ENCODE measurements around the gene ASB10. TPM values are rescaled to one million over a fixed set of nuclear protein-coding genes. Genes with fewer than 3 reads are reported as not detected.

The ASB10 gene
- total and polyA plus RNA-seq, 2 of the 8 experiments (the other 6 are each of a cell fraction or from before 2014, with no cell fraction given), result not detected

- TF ChIP-seq GTF2F1 (IDR thresholded peaks at IDR 0.05; ENCODE audit: borderline replicate concordance, low read depth, low read length) (no peak), HDAC6 (IDR thresholded peaks at IDR 0.05; ENCODE audit: low read depth, low read length) (no peak), E2F6 (IDR thresholded peaks at IDR 0.05) (no peak), SAP30 (IDR thresholded peaks at IDR 0.05; ENCODE audit: insufficient read depth, insufficient replicate concordance, low read length) (peak; percentile 43), TCF12 (IDR thresholded peaks at IDR 0.05; ENCODE audit: low read depth, low read length) (no peak), JUN (IDR thresholded peaks at IDR 0.05; ENCODE audit: low read depth, low read length) (no peak), SIN3A (conservative IDR thresholded peaks at IDR 0.05 in 1 of 2, IDR thresholded peaks at IDR 0.05 in 1 of 2; ENCODE audit: low read depth in 1 of 2, low read length in 2 of 2) (peak in 1 of 2 experiments; percentile 70; a peak in 2 of 4 replicates), ASH2L (IDR thresholded peaks at IDR 0.05; ENCODE audit: low read length) (peak; percentile 79), RXRA (IDR thresholded peaks at IDR 0.05; ENCODE audit: insufficient read depth, low read depth, low read length) (no peak), CTBP2 (IDR thresholded peaks at IDR 0.05; ENCODE audit: borderline replicate concordance, insufficient read depth, insufficient read length, low read length) (peak; percentile 58), CEBPB (IDR thresholded peaks at IDR 0.05; ENCODE audit: low read depth, low read length) (peak; percentile 99), PHF8 (conservative IDR thresholded peaks at IDR 0.05; ENCODE audit: low read depth, low read length) (peak; percentile 71), TBP (IDR thresholded peaks at IDR 0.05; ENCODE audit: low read depth, low read length) (0 out of 2 replicates have a peak, but pooled peaks have one; percentile 41), TAF1 (IDR thresholded peaks at IDR 0.05; ENCODE audit: low read depth, low read length) (peak; percentile 61), SP1 (IDR thresholded peaks at IDR 0.05; ENCODE audit: low read depth, low read length) (peak; percentile 79), RBBP5 (IDR thresholded peaks at IDR 0.05; ENCODE audit: borderline replicate concordance, low read depth, low read length) (0 out of 2 replicates have a peak, but pooled peaks have one; percentile 67), TAF7 (optimal IDR thresholded peaks at IDR 0.05; ENCODE audit: borderline replicate concordance, low read depth, low read length) (no peak), BCL11A (IDR thresholded peaks at IDR 0.05; ENCODE audit: low read depth in 2 of 2, low read length in 2 of 2) (no peak), KDM1A (IDR thresholded peaks at IDR 0.05; ENCODE audit: borderline replicate concordance, low read length) (no peak), EZH2 (IDR thresholded peaks at IDR 0.05; ENCODE audit: low read depth, low read length, severe bottlenecking) (no peak), POU5F1 (IDR thresholded peaks at IDR 0.05; ENCODE audit: low read depth, low read length) (no peak), MAX (IDR thresholded peaks at IDR 0.05) (peak; percentile 64; the same call in 1 of the 2 replicates), POLR2A (IDR thresholded peaks at IDR 0.05; ENCODE audit: control extremely low read depth in 1 of 2, low read depth in 2 of 2, low read length in 2 of 2) (peak; percentile 56 to 76; a peak in 2 of 3 replicates)
These were observed 40.1 kb upstream of the ASB10 start, which contains the start of gene ABCF2 (continued) for GRCh38 chr7:151226875-151227782.
